HG02610 (cell line): ENCODE data around the gene ATP5F1E.
"Not testable (repeated sequence)": the region's sequence is repeated elsewhere in the genome, so short reads cannot be mapped to it uniquely, and the experiment has no call there.

Source experiments
- ATAC-seq: cut with Tn5 transposase; IDR thresholded peaks from one replicate; pipeline ENCODE4 v1.9.1; 2021; ENCODE audit warnings: mild to moderate bottlenecking, moderate library complexity; ENCODE audit not compliant: unreplicated experiment

Gene ATP5F1E

DNA sequence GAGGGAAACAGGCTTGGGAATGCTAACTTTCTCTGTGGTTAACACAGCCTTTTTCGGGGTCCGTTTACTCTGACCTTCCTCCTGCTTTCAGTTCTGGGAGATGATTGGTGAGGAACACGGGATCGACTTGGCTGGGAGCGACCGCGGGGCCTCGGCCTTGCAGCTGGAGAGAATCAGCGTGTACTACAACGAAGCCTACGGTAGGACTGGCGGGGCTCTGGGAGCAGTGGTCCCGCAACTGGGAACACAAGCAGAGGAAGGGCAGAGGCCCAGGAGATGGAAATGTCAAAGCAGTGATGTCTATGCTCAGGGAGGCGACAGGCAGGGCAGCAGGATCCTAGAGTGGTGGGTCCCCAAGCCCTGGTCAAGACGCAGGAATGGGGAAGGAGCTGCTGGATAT, 9.4 kb downstream of the ATP5F1E start:
- ATAC-seq: no peak

DNA sequence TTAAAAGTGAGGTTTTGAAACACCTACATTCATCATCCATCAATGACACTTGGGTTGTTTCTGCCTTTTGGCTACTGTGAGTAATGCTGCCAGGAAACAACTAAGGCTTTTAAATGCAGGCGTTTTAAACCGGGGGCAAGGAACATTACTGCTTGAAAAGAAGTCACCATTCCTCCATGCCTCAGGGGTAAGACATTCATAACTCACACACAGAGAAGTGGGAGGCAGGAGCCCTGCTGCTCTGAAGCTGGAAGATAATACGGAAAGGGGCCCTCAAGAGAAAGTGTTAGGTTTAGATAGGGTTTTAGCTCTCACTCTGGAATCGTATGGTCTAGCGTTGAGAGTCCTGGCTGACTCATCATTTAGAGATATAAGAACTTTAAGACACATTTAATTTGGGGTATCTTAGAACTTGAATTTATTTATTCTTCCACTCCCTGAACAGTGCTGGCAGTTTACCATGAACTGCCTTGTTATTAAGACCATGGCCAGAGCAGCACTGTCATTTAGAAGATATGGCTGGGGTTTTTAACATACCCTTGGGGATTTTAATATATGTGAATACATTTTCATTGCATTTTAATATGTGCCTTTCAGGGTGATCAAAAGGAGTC, 11.1 kb downstream of the ATP5F1E start:
- ATAC-seq: no peak

GRCh38 chr20:59019217-59019616, 12.9 kb downstream of the ATP5F1E start, which contains the start of gene TUBB1:
Gene TUBB1 (plus strand): TSS chr20:59019429. CDS start chr20:59019523, 94 bp downstream.
- no peak for ATAC-seq

- ATAC-seq: no peak
Observed at GRCh38 chr20:59018817-59019216, 13.3 kb downstream of the ATP5F1E start.

DNA sequence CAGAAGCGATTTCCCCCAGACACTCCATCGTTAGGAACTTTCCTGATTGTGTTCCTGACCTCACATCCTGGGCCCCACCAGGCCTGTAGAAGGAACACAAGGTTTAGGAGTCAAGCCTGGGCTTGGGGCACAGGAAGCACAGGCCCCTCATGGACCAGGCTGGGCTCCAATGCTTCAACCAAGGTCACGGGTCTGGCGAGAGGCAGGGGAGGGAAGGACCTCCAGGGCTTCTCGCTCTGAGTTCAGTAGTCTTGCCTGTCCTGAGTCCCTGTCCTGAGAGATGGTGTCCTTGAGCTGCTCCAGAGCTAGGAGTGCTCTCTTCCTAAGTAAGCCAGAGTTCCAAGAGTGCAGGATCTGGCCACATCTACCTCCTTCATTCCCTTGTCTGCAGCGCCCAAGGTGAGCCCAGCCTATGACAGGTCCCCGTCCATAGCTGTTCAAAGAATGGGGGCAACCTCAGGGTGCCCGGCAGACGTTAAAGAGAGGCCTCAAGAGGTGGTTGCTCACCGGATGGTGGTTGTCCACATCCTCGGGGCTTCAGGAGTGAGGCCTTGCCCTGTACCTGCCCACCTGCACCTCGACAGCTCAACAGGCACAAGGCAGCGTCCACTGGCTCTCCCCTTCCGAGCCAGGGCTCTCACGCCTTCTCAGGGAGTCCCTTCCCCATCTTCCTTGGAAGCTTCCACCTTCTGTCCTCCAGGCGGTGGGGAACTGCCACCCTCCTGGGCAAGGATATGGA, 14.5 kb downstream of the ATP5F1E start:
- ATAC-seq: no peak

DNA sequence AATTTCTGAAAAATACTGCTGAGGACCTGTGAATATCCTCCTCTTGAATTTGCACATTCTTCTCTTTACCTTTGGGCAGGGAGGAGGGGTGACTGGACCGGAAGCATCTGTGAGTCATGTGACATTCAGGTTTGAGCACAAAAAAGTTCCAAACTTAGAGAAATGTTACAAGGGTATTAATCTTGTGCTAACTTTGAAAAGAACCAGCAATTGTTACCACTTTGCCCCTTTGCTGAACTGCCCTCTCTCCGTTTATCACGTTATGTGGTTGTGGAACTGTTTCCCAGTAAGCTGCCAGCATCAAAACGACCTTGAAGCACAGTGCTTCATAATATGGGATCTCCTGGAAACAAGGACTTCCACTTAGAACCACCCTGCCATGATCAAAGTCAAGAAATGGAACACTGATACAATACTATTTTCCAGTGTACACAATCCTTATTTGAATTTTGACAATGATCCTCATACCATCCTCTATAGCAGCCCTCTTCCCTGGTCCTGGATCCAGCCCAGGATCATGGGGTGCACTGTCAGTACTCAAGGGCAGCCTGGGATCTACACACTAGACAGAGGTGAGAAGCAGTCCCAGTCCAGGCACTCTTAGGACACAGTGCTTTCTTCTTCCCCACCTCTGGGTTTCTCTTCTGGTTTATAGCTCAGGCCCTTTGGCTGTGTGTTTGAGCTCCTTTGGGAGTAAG, 15.2 kb downstream of the ATP5F1E start:
- ATAC-seq: no peak

DNA sequence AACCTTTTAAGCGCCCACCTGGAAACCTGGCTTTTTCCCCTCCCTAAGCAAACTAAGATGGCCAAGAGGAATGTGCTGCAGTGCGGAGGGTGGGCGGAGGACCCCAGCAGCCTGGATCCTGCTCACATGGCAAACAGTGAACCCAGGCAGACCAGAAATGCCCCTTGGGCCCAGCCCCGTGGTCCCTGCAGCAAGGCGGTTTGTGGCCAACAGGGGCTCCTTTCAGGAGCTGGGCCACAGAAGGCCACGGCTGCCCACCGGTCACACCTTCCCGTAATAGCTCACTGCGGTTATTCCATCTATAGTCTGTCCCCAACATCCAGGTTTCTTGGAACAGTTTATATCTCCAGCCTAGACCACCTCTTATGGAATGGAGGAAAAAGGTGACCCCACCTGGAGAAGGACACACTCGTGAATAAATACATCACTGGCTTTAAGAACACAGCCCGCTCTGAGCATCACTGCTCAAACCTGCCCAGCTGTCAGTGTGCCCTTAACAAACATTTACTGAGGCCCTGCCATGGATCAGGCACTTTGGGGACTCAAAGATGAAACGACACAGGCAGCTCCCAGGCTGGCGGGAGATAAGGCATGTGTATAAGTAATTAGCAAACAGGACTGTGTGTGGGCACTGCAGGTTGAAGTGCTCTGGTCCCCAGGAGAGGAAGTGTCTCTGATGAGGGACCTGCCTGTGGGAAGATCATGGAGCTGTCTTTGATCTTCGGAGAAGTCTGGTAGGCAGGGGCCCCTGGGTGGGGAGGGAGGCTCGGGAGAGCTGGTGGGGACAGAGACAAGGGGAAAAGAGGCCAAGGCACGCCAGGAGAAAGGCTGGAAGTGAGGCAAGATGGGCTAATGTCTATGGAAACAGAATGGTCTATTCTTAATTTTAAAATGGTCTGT, 16.1 kb downstream of the ATP5F1E start:
- no peak for ATAC-seq

DNA sequence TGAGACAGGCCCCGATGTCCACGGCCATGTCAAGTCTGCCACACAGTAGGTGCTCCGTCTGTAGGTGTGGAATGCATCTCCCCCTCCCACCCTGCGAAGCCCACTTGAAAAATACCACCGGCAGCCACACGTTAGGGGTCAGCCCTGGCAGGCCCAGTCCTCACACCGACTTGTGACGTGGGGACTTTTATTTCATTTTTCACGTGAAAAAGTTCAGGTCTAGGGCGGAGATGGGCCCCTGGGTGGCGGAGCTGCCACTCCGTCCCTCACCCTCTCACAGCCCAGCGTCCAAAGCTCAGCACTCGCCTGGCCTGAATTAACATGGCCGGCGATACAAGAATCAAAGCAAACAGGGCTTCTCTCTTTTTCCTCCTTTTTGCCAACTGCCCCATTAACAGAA, 16.7 kb downstream of the ATP5F1E start:
- ATAC-seq: no peak

DNA sequence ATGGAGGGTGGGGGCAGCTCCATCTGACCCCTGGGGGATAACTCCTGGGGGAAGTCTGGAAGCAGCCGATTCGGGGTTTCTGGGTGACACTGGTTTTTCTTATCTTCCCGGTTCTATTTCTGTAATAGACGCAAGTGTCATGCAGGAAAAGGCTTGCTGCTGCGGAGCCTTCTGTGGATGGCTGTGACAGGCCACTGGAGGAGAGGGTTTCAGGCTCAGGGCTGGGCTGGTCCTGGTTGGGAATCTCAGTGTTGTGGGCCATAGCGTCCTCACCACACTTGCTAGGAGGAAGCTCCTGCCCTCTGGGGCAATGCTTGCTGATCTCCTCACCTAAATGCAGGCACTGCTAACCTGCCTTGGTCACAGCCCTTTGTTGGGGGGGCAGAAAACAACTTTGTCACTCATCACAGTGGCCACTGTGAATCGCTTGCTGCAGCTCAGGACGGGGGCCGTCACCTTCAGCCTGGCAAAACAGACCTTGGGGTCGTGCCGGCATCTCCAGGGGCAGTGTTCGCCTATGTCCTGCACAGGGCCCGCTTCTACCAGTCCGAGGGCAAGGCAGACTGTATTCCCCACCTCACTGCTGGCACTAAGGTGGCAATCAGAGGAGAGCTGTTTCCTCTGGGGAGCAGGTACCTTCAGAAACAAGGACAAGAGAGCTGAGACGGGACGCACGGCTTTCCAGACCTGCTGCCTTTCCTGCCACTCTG, 17.3 kb downstream of the ATP5F1E start:
- ATAC-seq: no peak

GRCh38 chr20:59013959-59014608, 18.1 kb downstream of the ATP5F1E start:
- ATAC-seq: no peak

- no peak for ATAC-seq
Observed at GRCh38 chr20:59013031-59013951, 18.8 kb downstream of the ATP5F1E start.

DNA sequence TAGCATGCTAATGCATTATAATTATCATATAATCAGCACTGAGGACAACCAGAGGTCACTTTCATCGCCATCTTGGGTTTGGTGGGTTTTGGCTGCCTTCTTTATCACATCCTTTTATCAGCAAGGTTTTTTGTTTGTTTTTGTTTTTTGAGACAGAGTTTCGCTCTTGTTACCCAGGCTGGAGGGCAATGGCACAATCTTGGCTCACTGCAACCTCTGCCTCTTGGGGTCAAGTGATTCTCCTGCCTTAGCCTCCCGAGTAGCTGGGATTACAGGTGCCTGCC, 20.3 kb downstream of the ATP5F1E start:
- not testable (repeated sequence) for ATAC-seq

- no peak for ATAC-seq
Observed at GRCh38 chr20:59010995-59011873, 20.9 kb downstream of the ATP5F1E start.

DNA sequence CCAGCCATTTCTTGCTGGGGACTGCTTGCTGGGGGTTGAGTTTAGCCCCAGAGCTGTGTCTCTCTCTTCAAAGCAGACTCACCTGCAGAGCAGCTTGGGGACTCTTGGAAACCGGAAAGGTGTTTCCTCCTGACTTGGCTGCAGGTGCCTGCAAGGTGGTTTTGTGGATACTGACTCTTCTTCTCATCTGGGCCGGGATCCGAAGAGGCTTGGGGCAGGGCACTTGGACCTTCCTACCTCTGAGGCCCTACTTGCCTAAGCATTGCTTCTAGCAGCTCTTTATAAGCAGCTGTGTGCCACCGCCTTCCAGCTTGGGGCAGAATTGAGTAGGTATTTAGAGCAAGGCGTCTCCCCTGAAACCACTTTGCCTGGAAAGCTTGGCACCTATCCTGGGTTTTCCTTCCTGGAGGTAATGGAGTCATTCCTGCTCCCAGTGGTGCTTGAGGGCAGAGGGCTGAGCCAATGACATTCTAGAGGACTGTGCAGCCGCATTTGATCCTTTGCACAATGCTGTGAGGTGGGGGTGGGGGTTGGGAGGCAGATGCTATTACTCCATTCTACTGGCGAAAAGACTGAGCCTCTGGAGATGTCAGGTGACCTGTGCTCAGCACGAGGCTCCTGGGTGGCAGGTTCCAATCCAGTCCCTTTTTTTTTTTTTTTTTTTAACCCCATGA, 21.7 kb downstream of the ATP5F1E start:
- no peak for ATAC-seq

- no peak for ATAC-seq
Observed at GRCh38 chr20:59008715-59009336, 23.3 kb downstream of the ATP5F1E start.

- peak; percentile 30 for ATAC-seq
Observed at GRCh38 chr20:59007665-59008511, 24.2 kb downstream of the ATP5F1E start.
